Motor neuron (in vitro differentiated cells): ENCODE measurements around the gene ADAD2. TPM values are rescaled to one million over a fixed set of nuclear protein-coding genes. Genes with fewer than 3 reads are reported as not detected.

Experiments used
- ATAC-seq, 8 experiments: fragments of 200-7000 bp; cut with Tn5 transposase; replicated peaks in 6 of 8; 2 replicates each; pipeline ENCODE4 v1.8.0; 2021; ENCODE audit warnings: mild to moderate bottlenecking in 8 of 8, moderate library complexity in 8 of 8
- H3K27ac ChIP-seq, 2 donors: fragments of 250-450 bp; sonication (Bioruptor Pico); 2 replicates each; pipeline ENCODE4 v1.9.0; 2021; ENCODE audit warnings: antibody characterized with exemption in 2 of 2, mild to moderate bottlenecking in 2 of 2, moderate library complexity in 1 of 2
- H3K4me1 ChIP-seq, 2 donors: fragments of 250-450 bp; sonication (Bioruptor Pico); replicated peaks in 1 of 2; 2 replicates each; pipeline ENCODE4 v1.6.1; 2021; ENCODE audit warnings: antibody characterized with exemption in 2 of 2, mild to moderate bottlenecking in 2 of 2, moderate library complexity in 1 of 2
- H3K4me3 ChIP-seq, 5 donors: fragments of 250-450 bp; sonication (Bioruptor Pico); 2 replicates each; pipeline ENCODE4 v1.9.0; 2021; ENCODE audit warnings: antibody characterized with exemption in 5 of 5, mild to moderate bottlenecking in 5 of 5, moderate library complexity in 4 of 5
- WGBS, 10 experiments: fragments of 450-650 bp; shearing (Covaris generic); methylation state at CpG; one replicate each; pipeline ENCODE4 v1.0.0; 2022; 5-methylcytosine and 5-hydroxymethylcytosine counted together
- in situ Hi-C, 9 experiments: fragments of 400-800 bp; cut with MboI; loops; one replicate each; pipeline ENCODE4 v1.15.0; 2021; ENCODE audit warnings: low sequenced_read_pairs in 9 of 9, low pct_unique_long_range_greater_than_20kb in 2 of 9; ENCODE audit not compliant: unreplicated experiment in 9 of 9
- total RNA-seq, 8 experiments: library from RNA; unstranded; fragments of 300-600 nt; gene quantifications; 2 replicates each; pipeline versions ENCODE4 v1.2.3 to v1.2.4, GENCODE V29; 2022

The ADAD2 gene
- total RNA-seq, 8 experiments from 2014 or later: 0.05 to 2.1 (median 0.81) TPM; not detected in 3

DNA sequence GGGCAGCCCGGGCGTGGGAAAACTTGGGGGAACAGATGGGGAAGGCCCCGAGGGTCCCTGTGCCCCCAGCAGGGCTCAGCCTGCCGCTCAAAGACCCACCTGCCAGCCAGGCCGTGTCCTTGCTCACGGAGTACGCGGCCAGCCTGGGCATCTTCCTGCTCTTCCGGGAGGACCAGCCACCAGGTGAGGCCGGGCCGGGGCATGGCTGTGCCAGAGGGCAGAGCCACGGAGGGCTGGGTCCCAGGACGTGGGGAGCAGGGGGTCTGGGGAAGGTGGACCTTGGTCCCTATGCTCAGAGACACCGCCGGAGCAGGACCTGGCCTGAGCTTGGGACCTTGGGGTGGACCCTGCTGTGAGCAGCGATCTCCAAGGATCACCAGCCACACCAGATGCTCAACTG lies 509 bp downstream of the ADAD2 start:
- Histone ChIP-seq H3K4me1 (peaks cover 11 to 13% of the 10 kb centered on the region in 2 donors), H3K27ac (no peak overlapping the region), H3K4me3 (no peak overlapping the region)
- no peak for ATAC-seq
- in situ Hi-C loops: loop anchor here in 1 of 9 experiments (25.0 kb wide), 1 partner anchor 296 kb away; no protein-coding TSS in a partner anchor
- 70% methylated on average over 2 of the region's 16 CpGs; no CpG with 5 or more reads in 9 of the 10 experiments for WGBS, 10 experiments

DNA sequence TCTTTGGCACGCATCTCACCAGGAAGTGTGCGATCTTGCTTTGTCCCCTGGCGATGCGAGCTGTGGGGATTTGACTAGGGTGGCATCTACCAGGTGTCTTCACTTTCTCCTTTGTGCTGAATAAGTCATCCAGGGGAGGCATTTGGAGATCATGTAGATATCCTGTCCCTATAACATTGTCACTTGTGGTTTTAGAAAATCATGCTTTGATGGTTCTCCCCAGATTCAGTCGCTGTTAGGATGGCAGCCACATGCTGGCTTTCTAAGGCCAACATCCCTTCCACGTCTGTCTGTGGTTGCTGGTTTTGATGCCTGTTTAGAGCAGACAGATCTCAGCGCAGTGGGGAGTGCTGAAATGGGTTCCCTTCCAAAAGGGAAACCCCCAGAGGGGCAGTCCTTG lies 2.5 kb downstream of the ADAD2 start:
- no peak for ATAC-seq
- 62 to 100% (median 91%) methylated on average over 2 to 5 of the region's 7 CpGs; no CpG with 5 or more reads in 2 of the 10 experiments for WGBS, 10 experiments
- Histone ChIP-seq H3K4me3 (no peak overlapping the region), H3K4me1 (peaks cover 11 to 13% of the 10 kb centered on the region in 2 donors), H3K27ac (no peak overlapping the region)
- in situ Hi-C loops: loop anchor here in 1 of 9 experiments (25.0 kb wide), 1 partner anchor 294 kb away; no protein-coding TSS in a partner anchor

DNA sequence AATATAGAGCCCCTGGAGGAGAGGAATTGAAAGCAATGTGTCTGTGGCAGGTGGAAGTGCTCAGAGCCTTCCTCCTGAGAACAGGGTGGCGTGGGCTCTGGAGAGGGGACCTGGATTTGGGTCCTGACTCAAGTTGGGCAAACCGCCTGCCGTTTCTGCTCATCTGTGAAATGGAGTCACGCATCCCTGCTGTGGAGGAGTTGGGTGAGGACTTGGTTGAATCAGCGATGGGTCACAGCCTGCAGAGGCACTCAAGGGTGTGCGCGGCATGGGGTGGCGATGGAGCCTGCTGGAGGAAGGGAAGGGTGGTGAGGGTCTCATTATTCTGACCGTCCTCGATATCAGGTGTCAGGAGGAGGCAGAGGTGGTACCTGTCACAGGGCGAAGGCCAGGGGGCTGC lies 3.1 kb downstream of the ADAD2 start:
- ATAC-seq: peak in 1 of 8 experiments; percentile 1
- in situ Hi-C loops: loop anchor here in 1 of 9 experiments (25.0 kb wide), 1 partner anchor 293 kb away; no protein-coding TSS in a partner anchor
- 33 to 100% (median 80%) methylated on average over 1 to 8 of the region's 11 CpGs; no CpG with 5 or more reads in 2 of the 10 experiments for WGBS, 10 experiments

DNA sequence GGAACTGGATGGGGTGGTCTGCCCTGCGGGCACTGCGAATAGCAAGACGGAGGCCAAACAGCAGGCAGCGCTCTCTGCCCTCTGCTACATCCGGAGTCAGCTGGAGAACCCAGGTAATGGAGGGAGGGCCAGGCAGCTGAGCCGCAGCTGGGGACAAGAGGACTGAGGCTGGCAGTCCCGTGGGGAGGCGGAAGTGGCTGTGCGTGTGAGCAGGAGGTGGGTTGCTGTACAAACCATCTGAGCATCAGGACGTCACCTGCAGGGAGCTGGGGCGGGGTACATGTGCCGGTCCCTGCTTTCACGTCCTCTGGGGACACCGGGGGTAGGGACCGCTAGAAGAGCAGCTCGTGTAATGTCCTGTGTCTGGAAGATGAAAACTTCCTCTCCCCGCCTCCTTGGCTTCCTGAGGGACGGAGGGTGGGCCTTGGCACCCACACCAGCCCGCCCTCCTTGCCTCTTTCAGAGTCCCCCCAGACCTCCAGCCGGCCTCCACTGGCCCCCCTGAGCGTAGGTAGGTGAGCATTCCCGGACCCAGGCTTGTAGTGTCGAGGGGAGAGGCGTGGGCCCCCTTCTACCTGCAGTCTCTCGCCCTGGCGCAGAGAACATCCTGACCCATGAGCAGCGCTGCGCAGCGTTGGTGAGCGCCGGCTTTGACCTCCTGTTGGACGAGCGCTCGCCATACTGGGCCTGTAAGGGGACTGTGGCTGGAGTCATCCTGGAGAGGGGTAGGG lies 3.7 kb downstream of the ADAD2 start:
- no peak overlapping the region for H3K4me3 ChIP-seq
- H3K27ac ChIP-seq: no peak overlapping the region
- H3K4me1 ChIP-seq: peaks cover 13 to 16% of the 10 kb centered on the region in 2 donors
- WGBS, 10 experiments: 13 to 80% (median 72%) methylated on average over 2 to 10 of the region's 34 CpGs; no CpG with 5 or more reads in 6 of the 10 experiments
- in situ Hi-C loops: loop anchor here in 1 of 9 experiments (25.0 kb wide), 1 partner anchor 293 kb away; no protein-coding TSS in a partner anchor
- ATAC-seq: peak in 5 of 8 experiments; percentile 64 to 80 (median 69)

More for the DNA sequence above, 3.1 kb downstream of the ADAD2 start:
- peaks cover 12 to 13% of the 10 kb centered on the region in 2 donors for H3K4me1 ChIP-seq
- H3K4me3 ChIP-seq: no peak overlapping the region
- H3K27ac ChIP-seq: no peak overlapping the region

DNA sequence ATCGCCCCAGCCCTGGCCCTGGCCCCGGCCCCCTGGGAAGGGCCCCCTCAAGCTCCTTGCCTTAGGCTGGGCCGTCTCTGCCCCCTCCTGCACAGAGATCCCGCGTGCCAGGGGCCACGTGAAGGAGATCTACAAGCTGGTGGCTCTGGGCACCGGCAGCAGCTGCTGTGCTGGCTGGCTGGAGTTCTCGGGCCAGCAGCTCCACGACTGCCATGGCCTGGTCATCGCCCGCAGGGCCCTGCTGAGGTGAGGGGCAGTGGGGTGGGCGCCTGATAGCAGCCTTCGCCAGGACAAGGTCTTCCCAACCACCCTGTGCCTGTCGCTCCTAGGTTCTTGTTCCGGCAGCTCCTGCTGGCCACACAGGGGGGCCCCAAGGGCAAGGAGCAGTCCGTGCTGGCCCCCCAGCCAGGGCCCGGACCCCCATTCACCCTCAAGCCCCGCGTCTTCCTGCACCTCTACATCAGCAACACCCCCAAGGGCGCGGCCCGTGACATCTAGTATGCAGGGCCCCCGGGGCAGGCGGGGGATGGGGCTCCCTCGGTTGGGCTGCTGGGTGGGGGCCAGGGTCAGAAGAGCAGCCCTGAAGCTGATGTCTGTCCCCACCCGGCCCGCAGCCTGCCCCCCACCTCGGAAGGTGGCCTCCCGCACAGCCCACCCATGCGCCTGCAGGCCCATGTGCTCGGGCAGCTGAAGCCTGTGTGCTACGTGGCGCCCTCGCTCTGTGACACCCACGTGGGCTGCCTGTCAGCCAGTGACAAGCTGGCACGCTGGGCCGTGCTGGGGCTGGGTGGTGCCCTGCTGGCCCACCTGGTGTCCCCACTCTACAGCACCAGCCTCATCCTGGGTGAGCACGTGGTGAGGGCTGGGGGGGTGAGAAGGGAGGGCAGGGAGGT lies 4.5 kb downstream of the ADAD2 start:
- H3K27ac ChIP-seq: no peak overlapping the region
- WGBS, 10 experiments: 100% methylated on average over 1 of the region's 38 CpGs; no CpG with 5 or more reads in 9 of the 10 experiments
- H3K4me3 ChIP-seq: no peak overlapping the region
- in situ Hi-C loops: loop anchor here in 1 of 9 experiments (25.0 kb wide), 1 partner anchor 292 kb away; no protein-coding TSS in a partner anchor
- no peak for ATAC-seq
- H3K4me1 ChIP-seq: peaks cover 13 to 16% of the 10 kb centered on the region in 2 donors

DNA sequence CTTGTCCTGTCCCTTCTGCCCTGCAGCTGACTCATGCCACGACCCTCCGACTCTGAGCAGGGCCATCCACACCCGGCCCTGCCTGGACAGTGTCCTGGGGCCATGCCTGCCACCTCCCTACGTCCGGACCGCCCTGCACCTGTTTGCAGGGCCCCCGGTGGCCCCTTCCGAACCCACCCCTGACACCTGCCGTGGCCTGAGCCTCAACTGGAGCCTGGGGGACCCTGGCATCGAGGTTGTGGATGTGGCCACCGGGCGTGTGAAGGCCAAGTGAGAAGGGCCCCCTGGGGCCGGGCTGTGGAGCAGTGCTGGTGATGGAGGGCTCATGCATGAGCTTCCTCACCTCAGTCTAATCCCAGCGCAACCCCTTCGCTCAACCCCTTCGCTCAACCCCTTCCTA lies 5.1 kb downstream of the ADAD2 start:
- ATAC-seq: no peak
- Histone ChIP-seq H3K27ac (no peak overlapping the region), H3K4me1 (peaks cover 13 to 16% of the 10 kb centered on the region in 2 donors), H3K4me3 (no peak overlapping the region)
- in situ Hi-C loops: loop anchor here in 1 of 9 experiments (25.0 kb wide), 1 partner anchor 291 kb away; no protein-coding TSS in a partner anchor
- whole genome bisulfite sequencing, 10 experiments: 100% methylated on average over 3 of the region's 16 CpGs; no CpG with 5 or more reads in 9 of the 10 experiments

DNA sequence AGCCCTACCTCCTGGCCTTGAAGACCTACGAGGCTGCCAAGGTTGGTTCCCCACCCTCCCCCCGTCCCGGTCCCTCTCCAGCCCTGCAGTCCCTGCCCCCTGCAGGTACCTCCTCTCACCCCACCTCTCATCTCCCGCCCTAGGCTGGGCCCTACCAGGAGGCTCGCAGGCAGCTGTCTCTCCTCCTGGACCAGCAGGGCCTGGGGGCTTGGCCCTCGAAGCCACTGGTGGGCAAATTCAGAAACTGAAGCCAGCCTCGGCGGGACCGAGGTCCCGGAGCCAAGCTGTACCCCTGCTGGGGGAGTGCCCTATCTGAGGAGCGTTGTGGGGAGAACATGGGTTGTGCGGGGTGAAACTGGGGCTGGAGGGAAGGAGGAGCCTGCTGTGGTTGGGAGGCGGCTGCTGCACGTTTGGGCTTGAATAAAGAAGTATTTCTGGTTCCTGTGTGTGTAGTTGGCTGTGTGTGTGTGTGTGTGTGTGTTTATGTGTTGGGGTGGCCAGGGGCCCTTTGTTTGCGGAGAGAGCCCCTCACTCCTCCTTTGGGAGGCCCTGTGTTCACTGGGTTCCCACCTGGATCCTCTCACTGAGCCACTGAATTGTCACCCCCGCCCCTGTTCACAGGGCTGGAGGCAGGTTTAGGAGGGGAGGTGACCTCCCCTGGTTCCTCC lies 5.9 kb downstream of the ADAD2 start:
- peak in 2 of 8 experiments; percentile 30 to 35 for ATAC-seq
- peaks cover 13 to 16% of the 10 kb centered on the region in 2 donors for H3K4me1 ChIP-seq
- H3K27ac ChIP-seq: no peak overlapping the region
- 67 to 83% (median 80%) methylated on average over 1 to 7 of the region's 16 CpGs; no CpG with 5 or more reads in 7 of the 10 experiments for WGBS, 10 experiments
- in situ Hi-C loops: loop anchor here in 1 of 9 experiments (25.0 kb wide), 1 partner anchor 290 kb away; no protein-coding TSS in a partner anchor
- no peak overlapping the region for H3K4me3 ChIP-seq

DNA sequence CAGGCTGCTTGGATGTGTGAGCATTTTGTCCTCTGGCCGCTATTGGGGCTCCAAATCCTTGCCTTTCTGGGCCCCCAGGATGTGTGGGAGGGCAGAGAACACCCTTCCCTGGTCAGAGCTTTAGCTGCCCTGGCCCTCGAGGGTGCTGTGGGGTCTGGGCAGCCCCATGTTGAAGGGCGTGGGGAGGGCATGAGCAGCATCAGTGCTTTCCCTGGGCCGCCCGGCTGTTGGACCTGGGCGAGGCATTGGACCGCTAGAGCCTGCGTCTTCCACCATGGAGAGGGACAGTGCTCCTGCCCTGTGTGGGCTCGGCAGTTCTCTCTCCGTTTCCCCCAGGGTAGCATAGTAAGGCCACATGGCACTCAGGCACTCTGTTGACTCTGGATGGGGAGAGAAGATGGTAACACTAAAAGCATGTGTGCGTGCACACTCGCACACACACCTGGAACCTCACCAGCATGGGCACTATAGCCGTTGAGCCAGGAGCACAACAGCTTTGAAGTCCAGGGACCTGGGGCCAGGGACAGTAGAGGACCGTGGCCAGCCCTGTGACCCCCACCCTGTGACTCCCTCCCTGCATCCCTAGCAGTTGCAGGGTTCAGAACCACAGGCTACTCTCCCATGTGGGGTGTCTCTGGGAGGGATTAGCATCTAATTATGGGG lies 6.6 kb downstream of the ADAD2 start:
- in situ Hi-C loops: loop anchor here in 1 of 9 experiments (25.0 kb wide), 1 partner anchor 290 kb away; no protein-coding TSS in a partner anchor
- H3K27ac ChIP-seq: no peak overlapping the region
- 76 to 100% (median 94%) methylated on average over 1 to 8 of the region's 14 CpGs; no CpG with 5 or more reads in 6 of the 10 experiments for WGBS, 10 experiments
- peaks cover 13 to 16% of the 10 kb centered on the region in 2 donors for H3K4me1 ChIP-seq
- H3K4me3 ChIP-seq: no peak overlapping the region
- ATAC-seq: no peak

DNA sequence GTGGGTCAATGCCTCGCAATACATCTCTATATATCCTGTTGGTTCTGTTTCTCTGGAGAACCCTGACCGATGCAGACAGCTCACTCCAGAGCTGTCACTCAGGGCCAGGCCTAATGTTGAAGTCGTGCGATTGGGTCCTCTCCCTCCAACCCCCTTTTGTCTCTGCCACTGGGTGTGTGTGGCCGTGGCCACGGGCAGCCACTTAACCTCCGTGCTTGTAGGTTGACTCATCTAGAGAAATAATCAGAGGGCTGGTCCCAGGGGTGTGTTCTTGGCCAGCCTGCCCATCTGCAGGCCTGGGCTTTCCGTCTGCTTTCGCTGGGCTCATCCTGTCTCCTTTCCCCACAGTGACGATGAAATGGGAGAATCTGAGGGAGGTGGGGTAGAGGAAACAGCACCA lies 7.4 kb downstream of the ADAD2 start:
- H3K27ac ChIP-seq: no peak overlapping the region
- in situ Hi-C loops: loop anchor here in 1 of 9 experiments (25.0 kb wide), 1 partner anchor 289 kb away; no protein-coding TSS in a partner anchor

DNA sequence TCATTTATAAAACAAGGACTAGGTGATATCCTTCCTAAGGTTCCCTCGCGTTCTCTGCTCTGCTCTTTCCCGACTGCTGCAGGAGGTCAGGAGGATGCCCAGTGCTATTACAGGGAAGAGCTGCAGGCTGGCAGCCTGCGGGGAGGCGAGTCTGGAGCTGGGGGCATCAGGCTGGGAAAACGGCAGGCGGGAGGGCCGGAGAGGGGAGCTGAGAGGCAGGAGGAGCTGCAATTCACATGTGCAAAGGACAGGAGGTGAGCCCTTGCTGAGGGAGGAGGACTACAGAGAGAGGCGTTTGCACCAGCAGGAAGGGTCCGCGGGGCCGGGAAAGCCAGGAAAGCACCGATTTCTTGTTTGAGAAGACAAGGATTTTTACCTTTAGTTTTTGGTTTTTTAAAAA lies 8.1 kb downstream of the ADAD2 start:
- Histone ChIP-seq H3K27ac (no peak overlapping the region), H3K4me3 (no peak overlapping the region), H3K4me1 (peaks cover 13 to 16% of the 10 kb centered on the region in 2 donors)
- in situ Hi-C loops: loop anchor here in 1 of 9 experiments (25.0 kb wide), 1 partner anchor 288 kb away; no protein-coding TSS in a partner anchor
- 10 to 50% (median 39%) methylated on average over 2 to 9 of the region's 13 CpGs; no CpG with 5 or more reads in 2 of the 10 experiments for WGBS, 10 experiments
- peak in 2 of 8 experiments; percentile 24 to 47 for ATAC-seq

More for the DNA sequence above, 7.4 kb downstream of the ADAD2 start:
- H3K4me3 ChIP-seq: no peak overlapping the region
- peaks cover 13 to 16% of the 10 kb centered on the region in 2 donors for H3K4me1 ChIP-seq
- ATAC-seq: peak in 6 of 8 experiments; percentile 27 to 93 (median 56)
- 29 to 92% (median 78%) methylated on average over 2 to 7 of the region's 10 CpGs; no CpG with 5 or more reads in 5 of the 10 experiments for WGBS, 10 experiments

DNA sequence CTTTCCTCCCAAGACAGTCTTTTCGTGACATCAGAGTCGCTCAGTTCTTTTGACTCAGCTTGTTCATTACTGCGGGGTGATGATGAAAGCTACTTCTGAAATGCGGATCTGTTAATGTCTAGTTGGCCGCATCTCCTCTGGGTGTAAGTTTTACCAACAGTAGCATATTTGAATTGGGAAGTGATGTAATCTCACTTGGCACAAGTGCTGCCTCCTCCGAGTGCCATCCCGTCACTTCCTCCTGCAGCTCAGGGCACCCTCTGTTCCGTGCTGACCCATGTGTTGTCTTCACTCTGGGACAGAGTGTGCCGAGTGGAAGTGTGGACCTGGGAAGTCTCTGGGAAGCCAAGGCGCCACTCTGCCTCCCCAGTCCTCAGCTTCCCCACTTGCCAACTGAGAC lies 8.9 kb downstream of the ADAD2 start:
- Histone ChIP-seq H3K27ac (no peak overlapping the region), H3K4me3 (no peak overlapping the region), H3K4me1 (peaks cover 6 to 9% of the 10 kb centered on the region in 2 donors)
- ATAC-seq: no peak
- in situ Hi-C loops: loop anchor here in 1 of 9 experiments (25.0 kb wide), 1 partner anchor 287 kb away; no protein-coding TSS in a partner anchor
- 40 to 97% (median 83%) methylated on average over 1 to 9 of the region's 10 CpGs; no CpG with 5 or more reads in 3 of the 10 experiments for WGBS, 10 experiments
